Liver (tissue), 9 donors: ENCODE measurements around the gene CPSF4. TPM values are rescaled to one million over a fixed set of nuclear protein-coding genes. Genes with fewer than 3 reads are reported as not detected.

ENCODE experiments used
- DNase-seq: peaks from one replicate; pipeline ENCODE4 v3.0.0-alpha.2; 2017; ENCODE audit warnings: low spot score
- H3K27ac ChIP-seq, 2 donors: one replicate each; pipeline ENCODE4 v1.7.0; 2013; ENCODE audit warnings: inconsistent platforms in 2 of 2, low read length in 2 of 2, control low read depth in 1 of 2, low read depth in 1 of 2, mild to moderate bottlenecking in 1 of 2
- H3K27me3 ChIP-seq, 4 donors: one replicate each; pipeline versions ENCODE4 v1.6.1 to v1.7.0; 2013; ENCODE audit warnings: low read length in 3 of 4, inconsistent platforms in 1 of 4, mild to moderate bottlenecking in 1 of 4, moderate library complexity in 1 of 4; ENCODE audit not compliant: control insufficient read depth in 4 of 4, insufficient read depth in 4 of 4
- H3K36me3 ChIP-seq, 4 donors: one replicate each; pipeline versions ENCODE4 v1.6.1 to v1.7.0; 2013; ENCODE audit warnings: low read length in 3 of 4, mild to moderate bottlenecking in 3 of 4, low read depth in 1 of 4, moderate library complexity in 1 of 4; ENCODE audit not compliant: control insufficient read depth in 4 of 4, insufficient read depth in 3 of 4
- H3K4me1 ChIP-seq, 4 donors: one replicate each; pipeline versions ENCODE4 v1.6.1 to v1.7.0; 2013; ENCODE audit warnings: low read length in 3 of 4, mild to moderate bottlenecking in 3 of 4, moderate library complexity in 1 of 4; ENCODE audit not compliant: control insufficient read depth in 4 of 4, insufficient read depth in 4 of 4
- H3K4me3 ChIP-seq, 3 donors: one replicate each; pipeline versions ENCODE4 v1.6.1 to v1.7.0; 2013; ENCODE audit warnings: low read length in 3 of 3, control low read depth in 1 of 3, low read depth in 1 of 3, mild to moderate bottlenecking in 1 of 3
- H3K9ac ChIP-seq, 2 donors: one replicate each; pipeline ENCODE4 v1.7.0; 2013; ENCODE audit warnings: low read length in 2 of 2, mild to moderate bottlenecking in 2 of 2, moderate library complexity in 2 of 2, control low read depth in 1 of 2, low read depth in 1 of 2
- H3K9me3 ChIP-seq, 4 donors: one replicate each; pipeline versions ENCODE4 v1.6.1 to v1.7.0; 2013; ENCODE audit warnings: low read length in 3 of 4; ENCODE audit not compliant: control insufficient read depth in 4 of 4
- ATF3 ChIP-seq: IDR thresholded peaks from 2 replicates; pipeline ENCODE4 v1.6.1; 2016; ENCODE audit warnings: antibody characterized with exemption
- CTCF ChIP-seq: fragments of 150-350 bp; IDR thresholded peaks from 2 replicates; pipeline ENCODE4 v1.5.1; 2017; ENCODE audit warnings: improper control_type of control experiment, low read depth, low read length; ENCODE audit not compliant: missing input control
- EGR1 ChIP-seq, 2 donors: IDR thresholded peaks; 2 replicates each; pipeline ENCODE4 v1.6.1; 2016 to 2018; ENCODE audit warnings: antibody characterized with exemption in 2 of 2, low read depth in 2 of 2
- FOXA1 ChIP-seq: IDR thresholded peaks from 2 replicates; pipeline ENCODE4 v1.6.1; 2016; ENCODE audit warnings: antibody characterized with exemption
- FOXA2 ChIP-seq: IDR thresholded peaks from 2 replicates; pipeline ENCODE4 v1.6.1; 2016; ENCODE audit warnings: antibody characterized with exemption
- GABPA ChIP-seq, 2 donors: IDR thresholded peaks in 1 of 2; conservative IDR thresholded peaks in 1 of 2; 2 replicates each; pipeline ENCODE4 v1.6.1; 2016; ENCODE audit warnings: antibody characterized with exemption in 2 of 2, mild to moderate bottlenecking in 1 of 2, moderate library complexity in 1 of 2
- HNF4A ChIP-seq, 2 donors: conservative IDR thresholded peaks; 2 replicates each; pipeline ENCODE4 v1.6.1; 2016; ENCODE audit warnings: antibody characterized with exemption in 2 of 2, mild to moderate bottlenecking in 2 of 2
- HNF4G ChIP-seq: IDR thresholded peaks from 2 replicates; pipeline ENCODE4 v1.6.1; 2016; ENCODE audit warnings: antibody characterized with exemption
- JUND ChIP-seq, 2 donors: IDR thresholded peaks; 2 replicates each; pipeline ENCODE4 v1.6.1; 2016; ENCODE audit warnings: antibody characterized with exemption in 2 of 2
- MAX ChIP-seq: IDR thresholded peaks from 2 replicates; pipeline ENCODE4 v1.6.1; 2016; ENCODE audit warnings: antibody characterized with exemption
- NR2F2 ChIP-seq: IDR thresholded peaks from 2 replicates; pipeline ENCODE4 v1.6.1; 2016; ENCODE audit warnings: antibody characterized with exemption
- RAD21 ChIP-seq, 2 donors: IDR thresholded peaks; 2 replicates each; pipeline ENCODE4 v1.6.1; 2016; ENCODE audit warnings: antibody characterized with exemption in 2 of 2, mild to moderate bottlenecking in 2 of 2
- REST ChIP-seq: IDR thresholded peaks from 2 replicates; pipeline ENCODE4 v1.6.1; 2016; ENCODE audit warnings: antibody characterized with exemption, mild to moderate bottlenecking
- RXRA ChIP-seq, 2 donors: IDR thresholded peaks; 2 replicates each; pipeline ENCODE4 v1.6.1; 2017 to 2018; ENCODE audit warnings: antibody characterized with exemption in 2 of 2, mild to moderate bottlenecking in 1 of 2
- SP1 ChIP-seq: IDR thresholded peaks from 2 replicates; pipeline ENCODE4 v1.6.1; 2018; ENCODE audit warnings: antibody characterized with exemption, mild to moderate bottlenecking
- TAF1 ChIP-seq: conservative IDR thresholded peaks from 2 replicates; pipeline ENCODE4 v1.6.1; 2016; ENCODE audit warnings: antibody characterized with exemption, mild to moderate bottlenecking
- YY1 ChIP-seq: IDR thresholded peaks from 2 replicates; pipeline ENCODE4 v1.6.1; 2016; ENCODE audit warnings: antibody characterized with exemption, mild to moderate bottlenecking
- ZBTB33 ChIP-seq: IDR thresholded peaks from 2 replicates; pipeline ENCODE4 v1.6.1; 2016; ENCODE audit warnings: antibody characterized with exemption
- WGBS: extraction: QIAGEN DNeasy Blood & Tissue Kit; methylation state at CpG from one replicate; pipeline ENCODE4 v1.1.7; 2013; 5-methylcytosine and 5-hydroxymethylcytosine counted together
- polyA plus RNA-seq, 2 donors: library from polyadenylated mRNA; stranded (reverse) in 1 of 2; unstranded in 1 of 2; fragments of 200-250 nt in 1 of 2; fragments of >200 nt in 1 of 2; fragmentation: Nextera tagmentation in 1 of 2; extraction: Ambion mirVana in 1 of 2; gene quantifications; one replicate each; pipeline versions ENCODE4 v1.2.1 to v1.2.3, GENCODE V29; 2013 to 2015
- total RNA-seq, 2 donors: library from RNA; depleted of rRNA; stranded (reverse); fragments of >200 nt; gene quantifications; one replicate each; pipeline ENCODE4 v1.2.3, GENCODE V29; 2014
- donor health status: healthy.
- donor health status: healthy.
- donor health status: healthy.
- donor health status: healthy.
- donor health status: healthy.

The CPSF4 gene
- total and polyA plus RNA-seq, 4 donors = 7.1 to 15.3 (median 10.5) TPM

GRCh38 chr7:99504603-99505323, 66.0 kb downstream of the CPSF4 start, which contains the start of gene ZKSCAN5:
TSS of gene ZKSCAN5 (plus strand) at chr7:99504662. CDS start at chr7:99506045, 1,383 bp downstream.
- Histone ChIP-seq H3K4me3 (peak within 1 kb of the TSS; percentile 80 to 98 (median 88)), H3K27ac (peak within 1 kb of the TSS; percentile 94 to 98), H3K36me3 (peaks cover 0 to 2% (median 0%) of the 10 kb centered on the region in 4 donors), H3K27me3 (no peaks in the 10 kb centered on the region), H3K4me1 (peaks cover 5 to 27% (median 24%) of the 10 kb centered on the region in 4 donors), H3K9ac (peak within 1 kb of the TSS; percentile 61 to 91), H3K9me3 (no peaks in the 10 kb centered on the region)
- peak; percentile 99 for DNase-seq
- WGBS = under 1% methylated on average over 53 of the region's 53 CpGs
- TF ChIP-seq HNF4G = peak; percentile 26
- no peak for TF ChIP-seq ATF3
- TF ChIP-seq JUND (IDR thresholded peaks at IDR 0.05) = no peak
- TF ChIP-seq RXRA (IDR thresholded peaks at IDR 0.05) = peak; percentile 57 to 84
- TF ChIP-seq FOXA2 = no peak
- TF ChIP-seq SP1 = peak; percentile 61
- peak in 1 of 2 donors; percentile 28 for TF ChIP-seq RAD21 (IDR thresholded peaks at IDR 0.05)
- peak; percentile 73 for TF ChIP-seq YY1
- peak; percentile 78 for TF ChIP-seq NR2F2
- TF ChIP-seq CTCF = no peak
- peak; percentile 74 for TF ChIP-seq ZBTB33
- no peak for TF ChIP-seq REST
- TF ChIP-seq FOXA1 = no peak
- TF ChIP-seq TAF1 = peak; percentile 27
- peak; percentile 81 to 95 for TF ChIP-seq GABPA (IDR thresholded peaks at IDR 0.05 in 1 of 2, conservative IDR thresholded peaks at IDR 0.05 in 1 of 2)
- peak; percentile 75 to 88 for TF ChIP-seq EGR1 (IDR thresholded peaks at IDR 0.05; ENCODE audit: low read depth in 2 of 2)
- TF ChIP-seq HNF4A (conservative IDR thresholded peaks at IDR 0.05) = peak; percentile 60 to 73
- peak; percentile 57 for TF ChIP-seq MAX
